ENCODE data around the gene FAM217B. TPM values are rescaled to one million over a fixed set of nuclear protein-coding genes. Genes with fewer than 3 reads are reported as not detected.

The FAM217B gene
- total and polyA plus RNA-seq, 2 of the 8 experiments (the other 6 are each of a cell fraction or from before 2014, with no cell fraction given), result 5.4 to 28.5 TPM

DNA sequence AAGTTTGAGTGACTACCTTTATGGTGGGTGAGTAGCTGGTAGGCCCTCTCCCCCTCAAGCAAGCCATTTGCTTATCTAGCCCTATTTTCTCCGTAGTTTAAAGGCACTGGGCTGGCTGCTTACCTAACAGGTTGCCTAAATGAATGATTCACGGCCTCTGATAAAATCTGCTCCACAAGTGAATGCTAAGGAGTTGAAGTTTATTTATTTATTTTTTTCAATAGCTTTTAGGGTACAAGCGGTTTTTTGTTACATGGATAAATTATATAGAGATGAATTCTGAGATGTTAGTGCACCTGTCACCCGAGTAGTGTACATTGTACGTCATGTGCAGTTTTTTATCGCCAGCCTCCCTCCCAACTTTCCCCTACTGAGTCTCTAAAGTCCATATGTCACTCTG lies 9.7 kb downstream of the FAM217B start:
- H3K79me1 ChIP-seq (ENCODE audit: low read depth, low read length), result no peaks in the 10 kb centered on the region
- H2BK120ac ChIP-seq (replicated peaks; ENCODE audit: low read depth, low read length), result no peak overlapping the region
- H2AFZ ChIP-seq (ENCODE audit: low read length), result no peak overlapping the region
- 0 out of 4 replicates have a peak, but pooled peaks cover 0 to 3% of the 10 kb centered on the region in 2 experiments for H3K79me2 ChIP-seq (ENCODE audit: control insufficient read depth in 1 of 2, insufficient read depth in 2 of 2, low read length in 2 of 2)
- CTCF ChIA-PET (ENCODE audit: partially characterized antibody), result interaction anchor here (0.8 to 4.8 kb wide), 13 partner anchors 9 to 504 kb away, joined by 3 to 19 read pairs (median 6); partner anchors contain the start of genes CDH26, FAM217B and PPP1R3D
- no peak overlapping the region for H2BK20ac ChIP-seq (ENCODE audit: low read length)
- FAIRE-seq (no peak), DNase-seq (ENCODE audit: low read depth in 1 of 2, low spot score in 2 of 2) (no peak)
- H3K4me2 ChIP-seq (ENCODE audit: insufficient read depth in 1 of 2, low read depth in 2 of 2, low read length in 2 of 2), result no peak overlapping the region
- no peaks in the 10 kb centered on the region for H3K9me3 ChIP-seq (ENCODE audit: insufficient read depth in 2 of 2, low read depth in 1 of 2, low read length in 1 of 2)
- no peak overlapping the region for H3K27ac ChIP-seq (ENCODE audit: low read depth, low read length)
- no peak overlapping the region for H3K23ac ChIP-seq (ENCODE audit: insufficient read length)
- no peak overlapping the region for H2BK5ac ChIP-seq (ENCODE audit: low read depth, low read length)
- no peak overlapping the region for H3K56ac ChIP-seq (replicated peaks; ENCODE audit: insufficient read length, low read depth, low read length)
- no peak overlapping the region for H2AK5ac ChIP-seq (ENCODE audit: low read depth, low read length)
- WGBS, 2 experiments (ENCODE audit: extremely low coverage in 1 of 2, insufficient coverage in 1 of 2, insufficient read length in 1 of 2, insufficient replicate concordance in 2 of 2, low coverage in 1 of 2, low lambda C conversion rate in 2 of 2, missing lambda C conversion rate in 1 of 2), result 95% methylated on average over 6 of the region's 6 CpGs; no CpG with 5 or more reads in 1 of the 2 experiments
- H3K23me2 ChIP-seq (ENCODE audit: low read depth, low read length), result no peaks in the 10 kb centered on the region
- no peaks in the 10 kb centered on the region for H3K27me3 ChIP-seq (replicated peaks in 1 of 4; ENCODE audit: control insufficient read depth in 3 of 4, extremely low read depth in 1 of 4, insufficient read depth in 3 of 4, low read length in 3 of 4)
- H2BK12ac ChIP-seq (ENCODE audit: low read depth, low read length), result no peak overlapping the region
- no peak overlapping the region for H3K18ac ChIP-seq (ENCODE audit: extremely low read depth, low read length)
- POLR2A ChIA-PET (ENCODE audit: partially characterized antibody), result interaction anchor here (1.0 kb wide), 1 partner anchor 10 kb away, joined by 3 read pairs; the partner anchor contains the start of genes FAM217B and PPP1R3D
- H4K20me1 ChIP-seq (replicated peaks in 1 of 2; ENCODE audit: control insufficient read depth in 1 of 2, insufficient read depth in 2 of 2, low read length in 2 of 2), result peaks cover 0 to 2% of the 10 kb centered on the region in 2 experiments
- no peaks in the 10 kb centered on the region for H3K4me1 ChIP-seq (replicated peaks in 1 of 4; ENCODE audit: control insufficient read depth in 3 of 4, insufficient read depth in 4 of 4, low read length in 3 of 4)
- no peak for TF ChIP-seq KDM1A (IDR thresholded peaks at IDR 0.05; ENCODE audit: borderline replicate concordance, low read length)
- TF ChIP-seq CHD1 (IDR thresholded peaks at IDR 0.05; ENCODE audit: low read depth, low read length), result no peak
- no peak for TF ChIP-seq EGR1 (IDR thresholded peaks at IDR 0.05; ENCODE audit: borderline replicate concordance, low read depth, low read length)
- TF ChIP-seq GABPA (IDR thresholded peaks at IDR 0.05; ENCODE audit: borderline replicate concordance, insufficient read depth, low read length), result no peak
- no peak for TF ChIP-seq RBBP5 (IDR thresholded peaks at IDR 0.05; ENCODE audit: borderline replicate concordance, low read depth, low read length)
- no peak for TF ChIP-seq CTBP2 (IDR thresholded peaks at IDR 0.05; ENCODE audit: borderline replicate concordance, insufficient read depth, insufficient read length, low read length)
- TF ChIP-seq, protein P1, sequence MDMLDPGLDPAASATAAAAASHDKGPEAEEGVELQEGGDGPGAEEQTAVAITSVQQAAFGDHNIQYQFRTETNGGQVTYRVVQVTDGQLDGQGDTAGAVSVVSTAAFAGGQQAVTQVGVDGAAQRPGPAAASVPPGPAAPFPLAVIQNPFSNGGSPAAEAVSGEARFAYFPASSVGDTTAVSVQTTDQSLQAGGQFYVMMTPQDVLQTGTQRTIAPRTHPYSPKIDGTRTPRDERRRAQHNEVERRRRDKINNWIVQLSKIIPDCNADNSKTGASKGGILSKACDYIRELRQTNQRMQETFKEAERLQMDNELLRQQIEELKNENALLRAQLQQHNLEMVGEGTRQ (IDR thresholded peaks at IDR 0.05; ENCODE audit: low read length), result no peak
- TF ChIP-seq SP2 (IDR thresholded peaks at IDR 0.05; ENCODE audit: low read length), result no peak
- no peak for TF ChIP-seq ASH2L (IDR thresholded peaks at IDR 0.05; ENCODE audit: low read length)
- no peak overlapping the region for H2BK15ac ChIP-seq (ENCODE audit: low read length)
- H4K5ac ChIP-seq (ENCODE audit: insufficient read length, low read depth, low read length), result no peak overlapping the region
- H3K36me3 ChIP-seq (ENCODE audit: control insufficient read depth in 2 of 4, insufficient read depth in 4 of 4, low read length in 3 of 4), result peaks cover 0 to under 1% (median 0%) of the 10 kb centered on the region in 4 experiments; a peak in 1 of 8 replicates
- no peak overlapping the region for H4K8ac ChIP-seq (ENCODE audit: extremely low read depth, insufficient read depth, low read length)
- no peak overlapping the region for H3K9ac ChIP-seq (replicated peaks in 1 of 4; ENCODE audit: extremely low read depth in 1 of 4, low read depth in 3 of 4, low read length in 3 of 4)
- no peak overlapping the region for H3K4ac ChIP-seq (replicated peaks; ENCODE audit: insufficient read length, low read depth, low read length)
- no peak overlapping the region for H3K4me3 ChIP-seq (ENCODE audit: extremely low read depth in 1 of 4, insufficient read depth in 2 of 4, low read depth in 3 of 4, low read length in 4 of 4)
- H3K14ac ChIP-seq (ENCODE audit: insufficient read length), result no peak overlapping the region
- no peak overlapping the region for H4K91ac ChIP-seq (replicated peaks; ENCODE audit: insufficient read length, low read length)

Data from H1 (cell line).